Small intestine (tissue), 7 donors: Measurements from ENCODE around the gene KCNG2. TPM values are rescaled to one million over a fixed set of nuclear protein-coding genes. Genes with fewer than 3 reads are reported as not detected.

ENCODE experiments used
- DNase-seq, 2 donors: peaks; one replicate each; pipeline versions ENCODE4 v3.0.0 to v3.0.0-alpha.2; 2013
- FAIRE-seq: peaks from 2 replicates; lab custom pipeline; 2012; peaks lifted over from hg19 to GRCh38; lab: Jason Lieb, UNC
- H3K27ac ChIP-seq, 3 donors: one replicate each; pipeline ENCODE4 v1.5.1; 2013; ENCODE audit warnings: low read length in 2 of 3, mild to moderate bottlenecking in 2 of 3, control low read depth in 1 of 3, inconsistent platforms in 1 of 3, low read depth in 1 of 3, moderate library complexity in 1 of 3
- H3K27me3 ChIP-seq, 3 donors: one replicate each; pipeline ENCODE4 v1.6.1; 2013; ENCODE audit warnings: low read length in 3 of 3, inconsistent platforms in 1 of 3; ENCODE audit not compliant: control insufficient read depth in 3 of 3, insufficient read depth in 3 of 3
- H3K36me3 ChIP-seq, 3 donors: one replicate each; pipeline ENCODE4 v1.6.1; 2013; ENCODE audit warnings: low read length in 3 of 3, inconsistent platforms in 1 of 3, low read depth in 1 of 3, mild to moderate bottlenecking in 1 of 3, moderate library complexity in 1 of 3; ENCODE audit not compliant: control insufficient read depth in 3 of 3, insufficient read depth in 2 of 3
- H3K4me1 ChIP-seq, 3 donors: one replicate each; pipeline ENCODE4 v1.6.1; 2013; ENCODE audit warnings: low read length in 2 of 3, inconsistent platforms in 1 of 3, low read depth in 1 of 3, mild to moderate bottlenecking in 1 of 3, moderate library complexity in 1 of 3; ENCODE audit not compliant: control insufficient read depth in 3 of 3, insufficient read depth in 2 of 3
- H3K4me3 ChIP-seq, 3 donors: one replicate each; pipeline ENCODE4 v1.5.1; 2013; ENCODE audit warnings: low read length in 3 of 3, control low read depth in 1 of 3, inconsistent platforms in 1 of 3, low read depth in 1 of 3, mild to moderate bottlenecking in 1 of 3, moderate library complexity in 1 of 3
- H3K9me3 ChIP-seq, 2 donors: one replicate each; pipeline ENCODE4 v1.6.1; 2013; ENCODE audit warnings: low read depth in 1 of 2, low read length in 1 of 2; ENCODE audit not compliant: control insufficient read depth in 2 of 2, insufficient read depth in 1 of 2
- WGBS, 3 donors: extraction: QIAGEN DNeasy Blood & Tissue Kit; methylation state at CpG; one replicate each; pipeline ENCODE4 v1.1.7; 2013; 5-methylcytosine and 5-hydroxymethylcytosine counted together
- polyA plus RNA-seq, 4 donors: library from polyadenylated mRNA; stranded (reverse) in 3 of 4; unstranded in 1 of 4; fragments of 200-250 nt in 3 of 4; fragments of 120-200 nt in 1 of 4; gene quantifications; one replicate each; pipeline versions ENCODE4 v1.2.1 to v1.2.3, GENCODE V29; 2013
- donor health status: healthy with polysubstance abuse.
- donor health status: control.
- donor health status: control.
- donor health status: Bipolar disorder and iron deficiency.
- donor health status: healthy.

KCNG2 gene
- polyA plus RNA-seq, 4 donors: 0.10 to 0.30 TPM; not detected in 2

GRCh38 chr18:79850731-79851130, 53.0 kb downstream of the KCNG2 start:
- Histone ChIP-seq H3K4me3 (no peak overlapping the region), H3K9me3 (peaks cover 0 to 2% of the 10 kb centered on the region in 2 donors), H3K27me3 (no peaks in the 10 kb centered on the region), H3K27ac (no peak overlapping the region), H3K4me1 (no peaks in the 10 kb centered on the region), H3K36me3 (no peaks in the 10 kb centered on the region)
- WGBS, 3 donors: 91 to 94% (median 93%) methylated on average over 16 of the region's 16 CpGs
- no peak for FAIRE-seq
- DNase-seq: no peak

GRCh38 chr18:79851489-79851888, 53.8 kb downstream of the KCNG2 start:
- Histone ChIP-seq H3K4me1 (no peaks in the 10 kb centered on the region), H3K36me3 (no peaks in the 10 kb centered on the region), H3K9me3 (peaks cover 0 to 2% of the 10 kb centered on the region in 2 donors), H3K4me3 (no peak overlapping the region), H3K27ac (no peak overlapping the region), H3K27me3 (peaks cover 0 to under 1% (median 0%) of the 10 kb centered on the region in 3 donors)
- FAIRE-seq: no peak
- DNase-seq: no peak
- WGBS, 3 donors: 89 to 92% (median 91%) methylated on average over 7 of the region's 7 CpGs

DNA sequence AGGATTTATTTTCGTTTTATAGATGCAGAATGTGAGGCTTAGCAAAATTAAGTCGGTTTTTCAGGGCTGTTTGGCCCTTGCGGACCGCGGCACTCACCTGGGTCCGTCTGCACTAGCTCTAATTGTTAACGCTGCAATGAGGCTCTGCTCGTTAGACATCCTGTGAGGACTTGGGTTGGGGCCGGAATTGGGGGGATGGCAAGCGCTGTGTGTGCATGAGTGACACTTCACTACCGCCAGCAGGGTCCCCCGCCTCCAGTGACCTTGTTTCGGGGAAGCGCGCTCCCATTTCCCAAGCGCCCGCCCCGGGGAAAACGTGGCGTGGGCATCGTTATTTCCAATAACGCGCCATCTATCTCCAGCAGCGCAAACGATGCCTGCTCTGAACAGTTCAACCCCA, 54.2 kb downstream of the KCNG2 start:
- peaks cover 0 to 2% of the 10 kb centered on the region in 2 donors for H3K9me3 ChIP-seq
- H3K27me3 ChIP-seq: peaks cover 0 to 3% (median 0%) of the 10 kb centered on the region in 3 donors
- 87 to 90% (median 90%) methylated on average over 25 of the region's 25 CpGs for WGBS, 3 donors
- H3K4me3 ChIP-seq: no peak overlapping the region
- H3K27ac ChIP-seq: no peak overlapping the region
- H3K36me3 ChIP-seq: no peaks in the 10 kb centered on the region
- FAIRE-seq: no peak
- H3K4me1 ChIP-seq: no peaks in the 10 kb centered on the region
- no peak for DNase-seq

GRCh38 chr18:79852561-79853302, 55.0 kb downstream of the KCNG2 start:
- Histone ChIP-seq H3K27me3 (peaks cover 0 to 3% (median 0%) of the 10 kb centered on the region in 3 donors), H3K4me3 (no peak overlapping the region), H3K4me1 (no peaks in the 10 kb centered on the region), H3K27ac (no peak overlapping the region), H3K9me3 (peaks cover 0 to 2% of the 10 kb centered on the region in 2 donors), H3K36me3 (no peaks in the 10 kb centered on the region)
- 83 to 87% (median 83%) methylated on average over 33 of the region's 33 CpGs for WGBS, 3 donors
- DNase-seq (no peak), FAIRE-seq (no peak)

- Histone ChIP-seq H3K36me3 (no peaks in the 10 kb centered on the region), H3K27me3 (peaks cover 0 to 3% (median 0%) of the 10 kb centered on the region in 3 donors), H3K4me3 (no peak overlapping the region), H3K9me3 (peaks cover 0 to 2% of the 10 kb centered on the region in 2 donors), H3K27ac (no peak overlapping the region), H3K4me1 (no peaks in the 10 kb centered on the region)
- FAIRE-seq (no peak), DNase-seq (no peak)
- 76 to 80% (median 78%) methylated on average over 23 to 26 of the region's 26 CpGs for WGBS, 3 donors
Measured at GRCh38 chr18:79853303-79853992, 55.7 kb downstream of the KCNG2 start.

GRCh38 chr18:79853993-79854364, 56.2 kb downstream of the KCNG2 start:
- Histone ChIP-seq H3K4me1 (no peaks in the 10 kb centered on the region), H3K27me3 (peaks cover 0 to 3% (median 0%) of the 10 kb centered on the region in 3 donors), H3K27ac (no peak overlapping the region), H3K36me3 (no peaks in the 10 kb centered on the region), H3K4me3 (no peak overlapping the region), H3K9me3 (peaks cover 0 to 2% of the 10 kb centered on the region in 2 donors)
- no peak for FAIRE-seq
- 82 to 87% (median 86%) methylated on average over 14 to 15 of the region's 15 CpGs for WGBS, 3 donors
- DNase-seq: no peak

- 73 to 80% (median 76%) methylated on average over 17 of the region's 17 CpGs for WGBS, 3 donors
- Histone ChIP-seq H3K27ac (no peak overlapping the region), H3K9me3 (no peaks in the 10 kb centered on the region), H3K4me1 (no peaks in the 10 kb centered on the region), H3K36me3 (no peaks in the 10 kb centered on the region), H3K4me3 (no peak overlapping the region), H3K27me3 (peaks cover 0 to 3% (median 0%) of the 10 kb centered on the region in 3 donors)
- FAIRE-seq (no peak), DNase-seq (no peak)
Measured at GRCh38 chr18:79855147-79855933, 57.6 kb downstream of the KCNG2 start.
